Ammon's horn (tissue), 1 donor: Measurements from ENCODE around the gene RSPH6A.

Experiments
- DNase-seq: peaks from one replicate; pipeline ENCODE4 v3.0.0-alpha.2; 2016; ENCODE audit warnings: low spot score

Gene RSPH6A

DNA sequence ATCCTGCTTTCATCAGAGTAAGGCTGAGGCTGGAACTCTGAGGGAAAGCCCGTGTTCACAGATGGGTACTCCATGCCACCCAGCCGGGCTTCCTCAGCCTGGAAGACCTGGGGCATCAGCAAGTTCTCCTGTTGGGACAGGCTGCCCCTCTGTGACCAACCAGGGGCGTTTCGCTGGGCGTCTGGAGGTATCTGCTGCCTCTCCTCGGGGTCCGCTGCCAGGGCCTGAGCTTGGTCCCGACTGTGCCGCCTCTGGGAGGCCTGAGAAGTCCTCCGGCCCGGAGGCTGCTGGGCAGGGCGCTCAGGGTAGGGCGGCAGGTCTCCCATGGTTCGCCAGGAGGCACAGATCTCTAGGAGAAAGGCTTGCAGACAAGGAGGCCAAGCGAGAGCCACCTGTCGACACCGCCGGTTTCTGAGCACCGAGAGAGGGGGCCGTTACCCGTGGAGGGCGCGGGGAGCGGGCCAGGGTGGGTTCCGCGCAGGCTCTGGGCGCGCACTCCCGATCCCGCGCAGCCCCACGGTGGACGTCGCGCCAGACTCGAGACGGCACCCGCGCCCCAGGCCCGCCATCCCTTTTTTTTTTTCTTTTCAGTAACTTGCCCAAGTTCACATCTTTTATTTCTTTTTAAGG lies at the start of gene RSPH6A:
RSPH6A (minus strand) TSS at position 458 of the 630 bp plus-strand sequence; CDS start at position 326, 132 bp downstream.
- no peak for DNase-seq

DNA sequence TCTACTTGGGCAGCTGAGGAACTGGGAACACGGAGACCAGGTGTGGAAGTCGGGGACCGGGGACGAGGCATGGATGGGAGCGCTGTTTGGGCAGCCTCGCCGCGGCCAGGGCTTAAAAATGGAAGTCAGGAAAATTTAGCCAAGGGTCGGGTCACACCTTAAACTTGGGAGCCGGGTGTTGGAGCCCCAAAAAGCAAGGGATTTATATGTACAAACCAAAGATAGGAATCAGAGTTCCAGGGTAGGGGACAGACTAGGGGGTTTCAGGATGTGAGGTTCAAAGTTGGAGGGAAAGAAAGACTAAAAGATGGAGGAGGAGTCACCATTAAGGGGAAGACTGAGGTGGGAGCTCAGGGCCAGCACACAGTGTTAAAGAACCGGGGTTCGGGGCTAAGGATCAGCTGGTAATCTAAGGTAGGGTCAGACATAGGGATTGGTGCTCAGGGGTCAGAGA lies 49.5 kb upstream of the RSPH6A start:
- no peak for DNase-seq

DNA sequence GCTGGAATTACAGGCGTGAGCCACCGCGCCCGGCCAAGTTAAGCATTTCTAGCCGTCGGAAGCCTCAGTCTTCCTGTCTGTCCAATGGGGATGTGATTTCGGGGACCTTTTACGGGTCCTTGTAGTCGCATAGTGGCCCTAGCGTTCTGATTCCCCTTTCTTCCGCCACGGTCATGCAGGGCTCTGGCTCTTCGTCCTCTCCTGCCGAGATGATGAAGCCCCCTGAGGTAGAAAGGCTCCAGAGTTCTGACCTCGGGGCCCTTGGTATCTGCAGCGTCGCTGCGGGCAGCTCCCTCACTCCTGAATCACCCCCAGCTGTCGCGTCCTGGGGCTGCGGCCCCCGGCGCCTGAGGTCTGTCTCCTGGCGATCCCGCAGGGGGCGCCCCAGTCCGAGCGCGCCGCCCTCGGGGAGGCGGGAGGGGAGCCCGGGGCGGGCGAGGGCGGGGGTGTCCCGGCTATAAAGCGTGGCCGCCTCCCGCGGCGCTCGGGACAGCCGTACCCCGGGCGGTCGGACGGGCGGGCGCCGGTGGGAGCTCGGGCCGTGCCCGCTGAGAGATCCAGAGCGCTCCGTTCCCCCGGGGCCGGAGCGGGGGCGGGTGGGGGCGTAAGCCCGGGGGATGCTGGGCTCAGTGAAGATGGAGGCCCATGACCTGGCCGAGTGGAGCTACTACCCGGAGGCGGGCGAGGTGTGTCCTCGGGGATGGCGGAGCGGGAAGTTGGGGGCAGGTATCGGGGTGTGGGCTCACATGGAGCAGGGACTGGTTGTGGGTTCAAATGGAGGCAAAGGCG lies 48.9 kb upstream of the RSPH6A start, which contains the start of gene FOXA3:
FOXA3 (plus strand) TSS at position 487 of the 789 bp plus-strand sequence; CDS start at position 618, 131 bp downstream.
- DNase-seq, result no peak

GRCh38 chr19:45863335-45863839 lies 48.3 kb upstream of the RSPH6A start:
- DNase-seq, result no peak

DNA sequence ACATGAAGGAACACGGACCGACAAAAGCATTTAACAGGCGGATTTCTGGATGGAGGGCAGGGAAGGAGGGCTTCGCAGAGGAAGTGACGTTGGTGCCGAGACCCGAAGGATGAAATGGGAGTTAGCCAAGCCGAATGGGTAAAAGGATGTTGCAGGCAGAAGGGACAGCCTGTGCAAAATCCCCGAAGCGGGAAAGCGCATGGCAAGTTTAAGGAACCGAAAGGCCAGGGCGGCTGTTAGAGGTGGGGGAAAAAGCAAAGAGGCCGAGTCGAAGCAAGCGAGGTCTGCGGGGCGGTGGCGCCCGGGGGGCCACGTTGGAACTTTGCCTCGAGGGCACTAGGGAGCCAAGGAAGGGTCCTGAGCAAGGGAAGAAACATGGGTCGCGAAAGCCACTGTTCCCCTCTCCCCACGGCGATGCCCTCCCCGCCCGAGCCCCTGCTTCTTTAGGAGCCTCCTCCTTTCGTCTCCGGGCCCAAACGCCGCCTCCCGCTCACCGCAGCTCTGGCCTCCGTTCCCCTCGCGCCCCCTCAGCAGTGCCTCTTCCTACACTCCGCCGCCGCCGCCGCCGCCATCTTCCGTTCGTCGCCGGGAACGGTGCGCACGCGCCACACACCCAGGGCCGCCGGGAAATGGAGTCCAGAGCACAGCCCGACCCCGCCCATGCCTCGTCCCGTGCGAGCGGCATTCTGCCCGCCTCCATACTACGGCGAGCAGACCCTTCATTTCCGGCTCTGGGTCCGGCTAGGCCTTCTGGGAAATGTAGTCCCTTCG lies 47.6 kb upstream of the RSPH6A start, which contains the start of gene SYMPK:
SYMPK (minus strand) TSS at position 584 of the 771 bp plus-strand sequence. CDS start 8,652 bp downstream, outside the sequence.
- peak; percentile 99 for DNase-seq

- no peak for DNase-seq
These were observed 47.1 kb upstream of the RSPH6A start for GRCh38 chr19:45862271-45862563.

DNA sequence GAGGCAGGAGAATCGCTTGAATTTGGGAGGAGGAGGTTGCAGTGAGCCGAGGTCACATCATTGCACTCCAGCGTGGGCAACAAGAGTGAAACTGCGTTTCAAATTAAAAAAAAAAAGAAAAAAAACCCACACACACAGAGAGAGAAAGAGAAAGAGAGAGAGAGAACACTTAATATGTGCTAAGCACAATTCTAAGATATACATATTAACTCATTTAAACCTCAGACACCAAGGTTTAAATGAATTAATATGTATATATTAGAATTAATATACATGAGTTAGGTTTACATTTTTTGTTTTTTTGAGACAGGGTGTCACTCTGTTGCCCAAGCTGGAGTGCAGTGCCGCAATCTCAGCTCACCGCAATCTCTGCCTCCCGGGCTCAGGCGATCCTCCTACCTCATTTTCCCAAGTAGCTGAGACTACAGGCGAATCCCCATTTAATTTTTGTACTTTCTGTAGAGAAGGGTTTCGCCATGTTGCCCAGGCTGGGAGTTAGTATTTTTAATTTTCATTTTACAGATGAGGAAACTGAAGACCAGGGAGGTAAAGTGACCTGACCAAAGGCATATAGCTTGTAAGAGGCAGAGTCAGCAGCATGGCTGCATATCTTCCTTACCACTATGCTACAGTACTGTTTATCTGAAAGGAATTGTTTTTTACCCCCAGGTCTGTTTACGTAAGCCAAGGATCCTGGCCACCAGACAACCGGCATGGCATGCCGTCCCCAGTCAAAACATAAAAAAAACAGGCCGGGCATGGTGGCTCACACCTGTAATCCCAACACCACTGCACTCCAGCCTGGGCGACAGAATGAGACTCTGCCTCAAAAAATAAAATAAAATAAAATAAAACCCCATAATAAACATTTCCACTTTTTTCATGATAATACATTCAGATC lies 45.5 kb upstream of the RSPH6A start:
- DNase-seq, result no peak

GRCh38 chr19:45854167-45854778 lies 39.2 kb upstream of the RSPH6A start:
- no peak for DNase-seq

GRCh38 chr19:45852983-45853382 lies 37.9 kb upstream of the RSPH6A start:
- DNase-seq, result no peak

DNA sequence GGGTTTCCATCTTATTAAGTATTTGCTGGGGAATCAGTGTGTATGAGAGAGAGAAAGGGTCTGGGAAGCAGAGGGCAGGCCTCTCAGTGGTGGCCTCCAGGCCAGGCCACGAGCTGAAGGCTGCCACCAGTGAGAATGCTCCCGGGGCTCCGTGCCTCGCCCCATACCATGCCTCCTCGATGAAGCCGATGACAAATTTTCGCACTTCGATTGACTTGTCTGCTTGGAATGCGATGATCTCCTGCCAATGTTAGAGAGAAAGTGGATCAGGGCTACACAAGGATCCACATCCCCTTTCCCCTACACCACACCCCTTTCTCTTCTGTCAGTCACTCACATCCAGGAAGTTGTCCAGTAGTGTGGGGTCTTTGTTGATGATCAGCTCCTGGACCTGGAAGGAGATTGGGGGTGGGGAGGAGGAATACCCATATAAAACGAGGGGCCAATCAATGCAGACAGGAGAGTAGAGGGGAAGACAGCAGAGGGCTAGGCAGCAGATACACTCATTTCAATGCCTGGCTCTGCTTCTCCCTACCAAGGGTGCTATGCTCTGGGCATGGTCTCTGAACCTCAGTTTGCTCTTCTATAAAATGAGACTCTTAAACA lies 37.1 kb upstream of the RSPH6A start:
- DNase-seq, result no peak

DNA sequence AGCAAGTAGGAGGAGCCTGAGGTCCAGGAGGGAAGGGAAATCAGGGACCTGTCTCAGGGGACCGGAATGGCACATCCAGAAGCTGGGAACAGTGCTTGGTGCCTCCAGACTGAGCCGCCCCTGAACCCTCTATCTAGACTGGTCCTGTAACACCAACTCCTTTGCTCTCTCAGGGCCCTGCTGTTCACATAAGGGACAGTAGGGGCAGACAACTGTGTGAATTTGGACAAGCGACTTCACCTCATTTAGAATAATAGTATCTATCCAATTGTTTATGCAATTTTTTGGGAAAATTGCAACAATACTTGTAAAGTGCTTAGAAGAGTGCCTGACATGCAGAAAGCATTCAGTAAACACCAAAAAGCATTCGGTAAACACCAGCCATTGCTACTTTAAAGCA lies 33.8 kb upstream of the RSPH6A start:
- no peak for DNase-seq

GRCh38 chr19:45847663-45848062 lies 32.6 kb upstream of the RSPH6A start:
- no peak for DNase-seq

GRCh38 chr19:45842198-45842597 lies 27.1 kb upstream of the RSPH6A start:
- DNase-seq, result no peak

DNA sequence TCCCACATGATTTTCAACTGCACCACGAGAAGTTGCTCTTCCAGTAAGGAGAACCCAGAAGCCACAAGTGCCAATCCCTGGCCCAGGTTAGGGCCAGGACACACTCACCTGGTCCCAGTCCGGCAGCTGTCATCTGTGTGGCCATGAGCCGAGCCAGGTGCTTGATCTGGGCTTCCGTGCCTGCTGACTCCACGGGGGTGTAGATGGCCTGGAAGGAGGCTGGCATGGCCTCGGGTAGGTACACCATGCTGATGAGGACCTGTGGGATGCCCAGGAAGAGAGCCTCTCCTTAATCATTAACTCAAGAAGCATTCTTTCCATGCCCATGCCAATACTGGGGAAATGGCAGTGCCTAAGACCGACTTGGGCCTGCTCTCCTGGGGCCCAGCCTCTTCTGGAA lies 19.9 kb upstream of the RSPH6A start:
- no peak for DNase-seq

- DNase-seq, result no peak
These were observed 13.8 kb upstream of the RSPH6A start for GRCh38 chr19:45828945-45829344.

GRCh38 chr19:45828523-45828922 lies 13.4 kb upstream of the RSPH6A start:
- DNase-seq, result no peak

- DNase-seq, result no peak
These were observed 12.5 kb upstream of the RSPH6A start for GRCh38 chr19:45827459-45828093.

DNA sequence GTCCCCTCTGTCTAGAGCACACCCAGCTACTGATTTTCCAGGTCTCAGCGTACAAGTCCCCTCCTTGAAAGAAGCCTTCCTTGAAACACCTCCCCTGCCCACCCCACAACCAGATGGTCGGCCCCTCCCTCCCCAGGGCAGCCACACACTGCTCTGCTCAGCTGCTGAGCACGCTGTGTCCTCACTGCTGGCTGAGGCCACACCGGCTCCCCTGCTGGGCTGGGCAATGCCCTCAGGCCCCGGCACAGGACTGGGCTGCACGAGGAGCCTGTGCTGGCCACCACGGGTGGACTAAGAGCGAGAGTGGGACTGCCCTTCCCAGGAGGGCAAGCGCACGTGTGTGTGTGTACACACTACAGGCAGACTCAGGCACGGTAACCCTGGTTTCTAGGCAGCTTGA lies 11.8 kb upstream of the RSPH6A start:
- no peak for DNase-seq

DNA sequence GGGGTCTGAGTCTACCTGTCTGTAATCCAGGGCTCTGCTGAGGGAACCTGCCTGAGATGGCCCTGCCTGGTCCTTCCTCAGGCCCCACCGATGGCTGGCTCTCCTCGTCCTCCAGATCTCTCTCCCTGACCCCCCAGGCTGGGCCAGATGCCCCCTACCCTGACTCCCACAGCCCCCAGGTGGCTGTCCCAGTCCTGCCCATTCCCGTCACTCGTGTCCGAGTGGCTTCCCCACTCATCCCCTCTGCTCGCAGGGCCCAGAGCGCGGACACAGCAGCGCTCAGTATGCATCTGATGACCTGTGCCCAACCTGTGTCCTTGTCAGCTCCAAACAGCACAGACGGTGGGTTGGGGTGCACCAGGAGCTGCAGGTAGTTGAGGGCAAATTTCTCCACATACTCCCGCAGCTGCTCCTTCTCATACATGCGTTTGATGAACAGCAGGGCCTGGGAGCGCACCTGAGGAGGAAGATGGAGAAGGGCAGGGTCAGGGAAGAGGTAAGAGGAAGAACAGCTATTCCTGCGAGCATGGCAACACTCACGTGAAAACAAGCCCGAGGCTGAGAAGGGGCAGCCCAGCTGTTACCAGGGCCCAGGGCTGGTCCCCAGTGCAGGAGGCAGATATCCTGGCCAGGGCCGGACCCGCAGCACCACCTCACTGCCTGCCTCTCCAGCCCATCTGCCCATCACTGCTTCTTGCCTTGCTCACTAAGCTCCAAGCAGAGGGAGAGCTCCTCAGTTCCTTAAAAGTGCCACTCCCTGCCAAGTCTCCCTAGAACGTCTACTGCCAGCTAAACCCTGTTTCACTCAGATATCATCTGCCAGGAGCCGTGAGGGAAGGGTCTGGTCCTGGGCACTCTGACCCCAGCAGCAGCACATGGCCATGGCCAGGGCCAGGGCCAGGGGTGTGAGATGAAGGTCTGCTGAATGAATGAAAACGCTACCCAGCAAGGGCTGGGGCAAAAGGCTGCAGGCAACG lies 11.1 kb upstream of the RSPH6A start:
- DNase-seq, result no peak
